GM20431 (cell line): Measurements from ENCODE around the gene GPHN.
"Not testable (repeated sequence)": the region's sequence is repeated elsewhere in the genome, so short reads cannot be mapped to it uniquely, and the experiment has no call there.

Experiments used
- in situ Hi-C: fragments of 300-500 bp; cut with MseI, MboI; formaldehyde crosslinking; loops from one replicate; pipeline ENCODE4 v1.15.0; 2020; ENCODE audit warnings: low sequenced_read_pairs; ENCODE audit not compliant: unreplicated experiment

Gene GPHN

GRCh38 chr14:66746316-66747006 lies 238.5 kb downstream of the GPHN start:
- in situ Hi-C loops = no loop called here

- in situ Hi-C loops = no loop called here
Measured at GRCh38 chr14:66752109-66752508, 244.2 kb downstream of the GPHN start.

- in situ Hi-C loops = no loop called here
Measured at GRCh38 chr14:66758031-66758613, 250.2 kb downstream of the GPHN start.

GRCh38 chr14:66772146-66772545 lies 264.2 kb downstream of the GPHN start:
- in situ Hi-C loops = no loop called here

- in situ Hi-C loops = no loop called here
Measured at GRCh38 chr14:66782853-66783252, 274.9 kb downstream of the GPHN start.

- in situ Hi-C loops = no loop called here
Measured at GRCh38 chr14:66790101-66790500, 282.2 kb downstream of the GPHN start.

- in situ Hi-C loops = no loop called here
Measured at GRCh38 chr14:66802962-66803361, 295.0 kb downstream of the GPHN start.

GRCh38 chr14:66804141-66804540 lies 296.2 kb downstream of the GPHN start:
- in situ Hi-C loops = no loop called here

GRCh38 chr14:66813636-66814035 lies 305.7 kb downstream of the GPHN start:
- in situ Hi-C loops = no loop called here

- in situ Hi-C loops = no loop called here
Measured at GRCh38 chr14:66815687-66816086, 307.7 kb downstream of the GPHN start.

- in situ Hi-C loops = no loop called here
Measured at GRCh38 chr14:66824251-66824650, 316.3 kb downstream of the GPHN start.

GRCh38 chr14:66827182-66827581 lies 319.2 kb downstream of the GPHN start:
- in situ Hi-C loops = no loop called here

- in situ Hi-C loops = no loop called here
Measured at GRCh38 chr14:66831173-66831572, 323.2 kb downstream of the GPHN start.

- in situ Hi-C loops = no loop called here
Measured at GRCh38 chr14:66833816-66834215, 325.9 kb downstream of the GPHN start.

- in situ Hi-C loops = not testable (repeated sequence)
Measured at GRCh38 chr14:66837436-66837835, 329.5 kb downstream of the GPHN start.

GRCh38 chr14:66842911-66843512 lies 335.1 kb downstream of the GPHN start:
- in situ Hi-C loops = no loop called here

- in situ Hi-C loops = no loop called here
Measured at GRCh38 chr14:66850258-66850888, 342.4 kb downstream of the GPHN start.

- in situ Hi-C loops = no loop called here
Measured at GRCh38 chr14:66853311-66853710, 345.4 kb downstream of the GPHN start.

GRCh38 chr14:66857867-66858266 lies 349.9 kb downstream of the GPHN start:
- in situ Hi-C loops = no loop called here

GRCh38 chr14:66859063-66859671 lies 351.2 kb downstream of the GPHN start:
- in situ Hi-C loops = no loop called here

- in situ Hi-C loops = no loop called here
Measured at GRCh38 chr14:66881596-66881995, 373.6 kb downstream of the GPHN start.
